Cardiac muscle cell (in vitro differentiated cells and primary cell): ENCODE results near the gene CGB5. TPM values are rescaled to one million over a fixed set of nuclear protein-coding genes. Genes with fewer than 3 reads are reported as not detected.
"Not testable (repeated sequence)": the region's sequence is repeated elsewhere in the genome, so short reads cannot be mapped to it uniquely, and the experiment has no call there.

ENCODE experiments used
- DNase-seq, 2 donors: peaks; one replicate each; pipeline versions ENCODE4 v3.0.0 to v3.0.0-alpha.2; 2010 to 2017; ENCODE audit warnings: low read depth in 1 of 2, low spot score in 1 of 2
- H3K27ac ChIP-seq: fragments of 200-600 bp; sonication (generic); 2 replicates; pipeline ENCODE4 v1.5.1; 2016
- H3K27me3 ChIP-seq: fragments of 200-600 bp; sonication (generic); 2 replicates; pipeline ENCODE4 v1.6.0; 2016; ENCODE audit warnings: control low read depth
- H3K36me3 ChIP-seq: fragments of 200-600 bp; sonication (generic); 2 replicates; pipeline ENCODE4 v1.5.1; 2016; ENCODE audit warnings: control low read depth
- H3K4me1 ChIP-seq: fragments of 200-600 bp; sonication (generic); 2 replicates; pipeline ENCODE4 v1.8.1; 2017; ENCODE audit warnings: low read depth, mild to moderate bottlenecking, mixed run types
- H3K4me3 ChIP-seq: fragments of 200-600 bp; sonication (generic); 2 replicates; pipeline ENCODE4 v1.5.1; 2016; ENCODE audit warnings: mild to moderate bottlenecking
- H3K9me3 ChIP-seq: fragments of 200-600 bp; sonication (generic); 2 replicates; pipeline ENCODE4 v1.5.1; 2017; ENCODE audit warnings: low read depth, mild to moderate bottlenecking, control low read depth
- polyA plus RNA-seq: library from polyadenylated mRNA; unstranded; fragments of >200 nt; fragmentation: Nextera tagmentation; extraction: Ambion mirVana; gene quantifications from 2 replicates; pipeline ENCODE4 v1.2.1, GENCODE V29; 2016
- total RNA-seq: library from RNA; depleted of rRNA; stranded (reverse); fragments of >200 nt; gene quantifications from 2 replicates; pipeline ENCODE4 v1.2.3, GENCODE V29; 2016
- TF ChIP-seq, protein P1 (sequence below): IDR thresholded peaks from 2 replicates; pipeline ENCODE4 v1.5.1; 2012; ENCODE audit warnings: low read depth, mild to moderate bottlenecking, low read length

Gene CGB5
- total and polyA plus RNA-seq, 2 experiments from 2014 or later = not detected

DNA sequence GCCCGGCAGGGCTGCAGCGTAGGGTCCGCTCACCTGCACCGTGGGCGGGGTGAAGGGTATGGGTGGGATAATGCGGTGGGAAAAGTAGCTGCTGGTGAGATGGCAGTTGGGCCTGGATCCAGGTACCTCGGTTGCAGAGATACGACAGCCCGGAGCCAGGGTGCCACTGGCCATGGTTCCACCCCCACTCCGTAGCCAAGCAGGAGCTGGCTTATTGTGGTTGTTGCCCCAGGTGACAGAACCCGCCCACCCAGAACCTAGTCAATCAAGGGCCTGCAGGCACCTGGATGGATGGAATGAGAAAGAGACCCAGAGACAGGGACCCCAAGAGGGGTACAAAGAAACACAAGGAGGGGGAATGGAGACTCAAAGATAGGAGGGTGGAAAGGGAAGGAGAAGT is 23.3 kb upstream of the CGB5 start:
- Histone ChIP-seq H3K36me3 (peaks cover 3% of the 10 kb centered on the region), H3K27me3 (no peaks in the 10 kb centered on the region), H3K4me1 (no peaks in the 10 kb centered on the region), H3K9me3 (no peaks in the 10 kb centered on the region), H3K27ac (no peak overlapping the region), H3K4me3 (no peak overlapping the region)
- TF ChIP-seq, protein P1, sequence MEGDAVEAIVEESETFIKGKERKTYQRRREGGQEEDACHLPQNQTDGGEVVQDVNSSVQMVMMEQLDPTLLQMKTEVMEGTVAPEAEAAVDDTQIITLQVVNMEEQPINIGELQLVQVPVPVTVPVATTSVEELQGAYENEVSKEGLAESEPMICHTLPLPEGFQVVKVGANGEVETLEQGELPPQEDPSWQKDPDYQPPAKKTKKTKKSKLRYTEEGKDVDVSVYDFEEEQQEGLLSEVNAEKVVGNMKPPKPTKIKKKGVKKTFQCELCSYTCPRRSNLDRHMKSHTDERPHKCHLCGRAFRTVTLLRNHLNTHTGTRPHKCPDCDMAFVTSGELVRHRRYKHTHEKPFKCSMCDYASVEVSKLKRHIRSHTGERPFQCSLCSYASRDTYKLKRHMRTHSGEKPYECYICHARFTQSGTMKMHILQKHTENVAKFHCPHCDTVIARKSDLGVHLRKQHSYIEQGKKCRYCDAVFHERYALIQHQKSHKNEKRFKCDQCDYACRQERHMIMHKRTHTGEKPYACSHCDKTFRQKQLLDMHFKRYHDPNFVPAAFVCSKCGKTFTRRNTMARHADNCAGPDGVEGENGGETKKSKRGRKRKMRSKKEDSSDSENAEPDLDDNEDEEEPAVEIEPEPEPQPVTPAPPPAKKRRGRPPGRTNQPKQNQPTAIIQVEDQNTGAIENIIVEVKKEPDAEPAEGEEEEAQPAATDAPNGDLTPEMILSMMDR = no peak
- DNase-seq = no peak

GRCh38 chr19:49020931-49021895 is 22.4 kb upstream of the CGB5 start:
- Histone ChIP-seq H3K36me3 (no peaks in the 10 kb centered on the region), H3K27ac (no peak overlapping the region), H3K4me3 (no peak overlapping the region), H3K4me1 (no peaks in the 10 kb centered on the region), H3K27me3 (no peaks in the 10 kb centered on the region), H3K9me3 (no peaks in the 10 kb centered on the region)
- TF ChIP-seq, protein P1 = no peak
- peak in 1 of 2 donors; percentile 25 for DNase-seq

- no peaks in the 10 kb centered on the region for H3K9me3 ChIP-seq
- H3K4me3 ChIP-seq = no peak overlapping the region
- TF ChIP-seq, protein P1 = no peak
- no peaks in the 10 kb centered on the region for H3K4me1 ChIP-seq
- DNase-seq = no peak
- no peaks in the 10 kb centered on the region for H3K27me3 ChIP-seq
- H3K36me3 ChIP-seq = no peaks in the 10 kb centered on the region
- H3K27ac ChIP-seq = no peak overlapping the region
Measured at GRCh38 chr19:49022116-49022515, 21.5 kb upstream of the CGB5 start.

DNA sequence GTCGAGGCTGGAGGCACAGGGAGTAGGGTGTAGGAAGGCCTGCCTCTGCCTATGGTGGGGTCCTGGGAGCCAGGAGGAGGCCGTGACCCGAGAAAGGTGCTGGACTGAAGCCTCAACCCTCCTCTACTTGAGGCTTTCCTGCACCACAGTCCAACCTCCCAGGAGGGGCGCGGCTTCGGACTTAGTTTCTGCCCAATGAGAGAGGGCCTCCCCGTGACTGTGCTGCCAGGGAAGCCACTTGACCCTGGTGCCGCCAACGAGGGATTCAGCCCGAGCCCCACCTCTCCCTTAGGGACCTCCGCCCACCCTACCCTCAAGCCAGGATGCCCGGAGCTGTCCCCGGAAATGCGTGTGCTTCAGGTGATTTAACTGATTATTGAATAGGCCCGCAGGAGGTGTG is 19.4 kb upstream of the CGB5 start, which contains the start of gene CGB3:
TSS of gene CGB3 (minus strand) at position 101 of the 400 bp plus-strand sequence. CDS start 362 bp downstream, outside the sequence.
- not testable (repeated sequence) for H3K9me3 ChIP-seq, H3K27me3 ChIP-seq, DNase-seq, H3K27ac ChIP-seq, H3K4me3 ChIP-seq, H3K36me3 ChIP-seq, H3K4me1 ChIP-seq

GRCh38 chr19:49025088-49025487 is 18.6 kb upstream of the CGB5 start:
- not testable (repeated sequence) for H3K4me3 ChIP-seq

GRCh38 chr19:49025599-49025998 is 18.0 kb upstream of the CGB5 start:
- not testable (repeated sequence) for DNase-seq, H3K27ac ChIP-seq, H3K27me3 ChIP-seq

More at GRCh38 chr19:49025088-49025487, 18.6 kb upstream of the CGB5 start:
- not testable (repeated sequence) for H3K27ac ChIP-seq, DNase-seq, H3K27me3 ChIP-seq, H3K9me3 ChIP-seq, H3K4me1 ChIP-seq, H3K36me3 ChIP-seq

DNA sequence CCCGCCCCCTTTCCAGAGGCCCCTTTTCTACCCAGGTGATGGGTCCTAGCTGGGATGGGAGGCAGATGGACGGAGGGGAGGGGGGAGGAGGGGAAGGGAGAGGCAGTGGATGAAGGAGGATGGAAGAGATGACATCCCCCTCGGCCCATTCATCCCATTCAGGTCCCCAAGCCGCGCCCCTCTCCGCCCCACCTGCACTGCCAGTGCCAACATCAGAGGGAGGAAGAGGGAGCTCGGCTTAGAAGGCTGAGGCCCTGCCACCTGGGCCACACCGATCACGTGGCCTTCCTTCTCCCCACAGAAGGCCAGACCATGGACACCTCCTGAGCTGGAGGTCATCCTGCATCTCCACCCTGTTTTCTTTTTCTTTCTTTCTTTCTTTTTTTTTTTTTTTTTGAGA is 15.0 kb upstream of the CGB5 start:
- not testable (repeated sequence) for H3K4me3 ChIP-seq, H3K9me3 ChIP-seq, H3K36me3 ChIP-seq, DNase-seq, H3K27ac ChIP-seq, H3K27me3 ChIP-seq, H3K4me1 ChIP-seq

More at GRCh38 chr19:49025599-49025998, 18.0 kb upstream of the CGB5 start:
- H3K9me3 ChIP-seq, H3K4me3 ChIP-seq, H3K4me1 ChIP-seq, H3K36me3 ChIP-seq: not testable (repeated sequence)

GRCh38 chr19:49029749-49030148 is 13.9 kb upstream of the CGB5 start:
- not testable (repeated sequence) for H3K36me3 ChIP-seq, H3K9me3 ChIP-seq, H3K4me1 ChIP-seq, DNase-seq, H3K27me3 ChIP-seq, H3K27ac ChIP-seq, H3K4me3 ChIP-seq

DNA sequence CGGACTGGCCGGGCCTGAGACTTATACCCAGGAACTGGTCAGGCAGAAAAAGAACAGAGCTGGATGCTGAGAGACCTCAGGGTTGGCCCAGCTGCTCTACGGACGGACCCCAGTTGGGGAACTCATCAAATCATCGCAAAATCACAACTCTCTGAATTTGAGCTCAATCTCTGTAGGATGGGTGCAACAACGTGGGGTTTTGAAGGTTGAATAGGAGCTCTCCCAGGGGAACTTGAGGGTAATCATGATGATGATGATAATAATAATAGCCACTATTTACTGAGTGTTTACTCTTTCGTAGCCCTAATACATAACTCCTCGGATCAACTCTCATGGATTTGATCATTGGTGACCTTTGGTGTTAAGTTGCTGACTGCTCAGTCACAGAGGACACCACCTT is 13.3 kb upstream of the CGB5 start:
- DNase-seq, H3K9me3 ChIP-seq, H3K27ac ChIP-seq, H3K27me3 ChIP-seq, H3K36me3 ChIP-seq, H3K4me3 ChIP-seq, H3K4me1 ChIP-seq: not testable (repeated sequence)
